ENCODE measurements around the gene FCN1. TPM values are rescaled to one million over a fixed set of nuclear protein-coding genes. Genes with fewer than 3 reads are reported as not detected.

The FCN1 gene
- total and polyA plus RNA-seq, 7 experiments from 2014 or later = 2.1 to 561 (median 8.1) TPM; not detected in 1

DNA sequence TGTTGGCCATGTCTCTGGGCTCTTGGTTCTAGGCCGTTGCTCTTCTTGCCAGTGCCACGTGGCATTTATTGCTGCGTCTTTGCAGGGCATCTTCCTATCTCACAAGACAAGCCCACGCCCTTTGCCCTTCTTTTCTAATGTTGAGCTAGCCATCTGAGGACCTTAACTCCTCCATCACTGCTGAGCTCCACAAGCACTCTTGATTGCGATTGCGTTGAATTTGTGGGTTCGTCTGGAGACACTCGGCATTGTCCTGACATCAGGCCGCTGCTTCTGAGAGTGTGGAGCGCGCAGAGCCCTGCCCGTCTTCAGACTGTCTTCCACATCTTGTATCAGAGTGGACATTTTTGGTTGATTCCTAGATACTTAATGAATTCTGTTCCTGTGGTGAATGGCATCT is 14.5 kb upstream of the FCN1 start:
- no peak for DNase-seq
- intact Hi-C loops (cut with micrococcal nuclease) = no loop called here
- Histone ChIP-seq H3K9me3 (ENCODE audit: control insufficient read depth in 2 of 3, low read length in 3 of 3) (no peaks in the 10 kb centered on the region), H3K4me1 (ENCODE audit: control insufficient read depth in 2 of 2, insufficient read depth in 2 of 2, low read length in 2 of 2) (no peaks in the 10 kb centered on the region), H3K27me3 (ENCODE audit: control insufficient read depth in 2 of 2, insufficient read depth in 2 of 2, low read length in 2 of 2) (no peaks in the 10 kb centered on the region), H3K4me3 (ENCODE audit: low read length) (no peak overlapping the region), H3K27ac (ENCODE audit: low read depth, low read length) (no peak overlapping the region), H3K36me3 (ENCODE audit: control insufficient read depth in 2 of 3, insufficient read depth in 3 of 3, low read length in 3 of 3) (no peaks in the 10 kb centered on the region)
- Mint-ChIP-seq H3K36me3 (no peaks in the 10 kb centered on the region), H3K27ac (no peak overlapping the region), H3K4me3 (no peak overlapping the region), H3K9me3 (peaks cover 0 to 2% (median 0%) of the 10 kb centered on the region in 11 donors), H3K4me1 (peaks cover 0 to 6% (median 0%) of the 10 kb centered on the region in 7 donors), H3K27me3 (peaks cover 0 to 34% (median 23%) of the 10 kb centered on the region in 5 donors)
- POLR2A ChIA-PET = no interaction called here
- no peak for ATAC-seq
- CTCF ChIA-PET = no interaction called here

DNA sequence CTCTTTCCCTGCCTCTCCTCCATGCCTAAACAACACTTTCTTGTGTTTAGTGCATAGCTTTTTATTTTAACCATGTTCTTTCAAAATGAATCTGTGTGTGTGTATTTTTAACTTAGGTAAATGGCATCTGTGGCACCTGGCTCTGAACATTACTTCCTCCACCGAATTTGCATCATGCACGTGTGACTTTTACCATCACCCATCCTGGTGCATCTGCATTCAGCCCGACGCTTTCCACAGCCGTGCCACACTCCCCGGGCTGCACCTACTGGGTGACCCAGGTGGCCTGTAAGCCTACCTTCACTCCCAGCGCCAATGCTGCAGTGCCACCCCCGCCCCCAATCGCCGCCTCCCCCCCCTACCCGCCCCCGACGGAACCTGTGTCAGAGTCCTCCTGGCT is 12.7 kb upstream of the FCN1 start:
- no peak overlapping the region for H3K27ac Mint-ChIP-seq
- no peaks in the 10 kb centered on the region for H3K36me3 ChIP-seq (ENCODE audit: control insufficient read depth in 2 of 3, insufficient read depth in 3 of 3, low read length in 3 of 3)
- H3K27me3 Mint-ChIP-seq = peaks cover 0 to 34% (median 23%) of the 10 kb centered on the region in 5 donors
- ChIA-PET POLR2A (no interaction called here), CTCF (no interaction called here)
- no peak overlapping the region for H3K4me3 Mint-ChIP-seq
- intact Hi-C loops (cut with micrococcal nuclease) = no loop called here
- ATAC-seq = no peak
- H3K4me1 Mint-ChIP-seq = peaks cover 0 to 4% (median 0%) of the 10 kb centered on the region in 7 donors
- H3K9me3 ChIP-seq (ENCODE audit: control insufficient read depth in 2 of 3, low read length in 3 of 3) = no peaks in the 10 kb centered on the region
- H3K27me3 ChIP-seq (ENCODE audit: control insufficient read depth in 2 of 2, insufficient read depth in 2 of 2, low read length in 2 of 2) = no peaks in the 10 kb centered on the region
- H3K4me1 ChIP-seq (ENCODE audit: control insufficient read depth in 2 of 2, insufficient read depth in 2 of 2, low read length in 2 of 2) = no peaks in the 10 kb centered on the region
- peaks cover 0 to 2% (median 0%) of the 10 kb centered on the region in 11 donors for H3K9me3 Mint-ChIP-seq
- no peak overlapping the region for H3K4me3 ChIP-seq (ENCODE audit: low read length)
- H3K36me3 Mint-ChIP-seq = no peaks in the 10 kb centered on the region
- no peak for DNase-seq
- no peak overlapping the region for H3K27ac ChIP-seq (ENCODE audit: low read depth, low read length)

DNA sequence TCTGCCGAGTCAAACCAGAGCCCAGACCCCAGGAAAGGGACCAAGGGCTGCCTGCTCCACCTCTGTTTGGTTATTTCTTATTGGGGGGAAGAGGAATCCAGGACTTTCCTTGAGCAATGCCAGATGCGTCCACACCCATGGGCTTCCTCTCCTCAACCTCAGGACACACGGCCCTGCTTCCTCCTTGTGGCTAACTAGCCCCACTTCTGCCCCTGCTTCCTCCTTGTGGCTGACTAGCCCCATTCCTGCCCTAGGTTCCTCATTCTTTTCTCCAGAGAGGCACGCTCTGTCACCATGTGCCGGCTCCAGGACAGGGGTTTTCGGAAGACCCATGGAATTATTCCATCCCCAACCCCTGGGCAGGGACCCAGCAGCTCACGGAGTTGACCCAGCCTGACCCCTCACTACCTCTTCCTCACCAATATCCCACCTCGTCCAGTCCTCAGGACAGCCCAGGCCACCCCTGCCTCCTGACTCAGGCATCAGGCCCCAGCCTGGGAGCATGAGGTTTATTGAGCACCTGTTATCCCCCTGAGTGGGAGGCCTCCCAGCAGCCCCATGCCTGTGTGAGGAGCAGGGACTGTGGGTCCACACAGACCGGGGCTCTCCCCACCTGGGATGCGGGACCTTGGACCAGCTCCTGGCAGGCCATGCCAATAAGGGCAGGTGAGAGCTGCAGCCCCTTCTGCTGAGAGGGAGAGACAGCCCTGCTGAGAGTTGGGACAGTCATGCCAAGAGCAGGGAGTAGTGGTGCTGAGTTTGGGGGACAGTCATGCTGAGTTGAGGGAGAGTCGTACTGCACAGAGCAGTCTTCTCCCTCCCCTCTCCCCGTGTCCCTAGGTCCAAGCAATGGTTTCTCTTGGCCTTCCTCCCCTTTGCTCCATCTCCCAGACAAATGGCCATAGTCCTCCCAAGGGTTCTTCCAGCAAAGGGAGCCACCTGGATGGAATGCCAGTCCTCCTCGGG is 11.8 kb upstream of the FCN1 start:
- POLR2A ChIA-PET = no interaction called here
- Mint-ChIP-seq H3K9me3 (peaks cover 0 to 2% (median 0%) of the 10 kb centered on the region in 11 donors), H3K36me3 (no peaks in the 10 kb centered on the region), H3K27ac (no peak overlapping the region), H3K4me1 (peaks cover 0 to 4% (median 0%) of the 10 kb centered on the region in 7 donors), H3K4me3 (no peak overlapping the region), H3K27me3 (peaks cover 0 to 34% (median 23%) of the 10 kb centered on the region in 5 donors)
- Histone ChIP-seq H3K9me3 (ENCODE audit: control insufficient read depth in 2 of 3, low read length in 3 of 3) (no peaks in the 10 kb centered on the region), H3K36me3 (ENCODE audit: control insufficient read depth in 2 of 3, insufficient read depth in 3 of 3, low read length in 3 of 3) (no peaks in the 10 kb centered on the region), H3K4me1 (ENCODE audit: control insufficient read depth in 2 of 2, insufficient read depth in 2 of 2, low read length in 2 of 2) (no peaks in the 10 kb centered on the region), H3K27me3 (ENCODE audit: control insufficient read depth in 2 of 2, insufficient read depth in 2 of 2, low read length in 2 of 2) (no peaks in the 10 kb centered on the region), H3K27ac (ENCODE audit: low read depth, low read length) (no peak overlapping the region), H3K4me3 (ENCODE audit: low read length) (no peak overlapping the region)
- intact Hi-C loops (cut with micrococcal nuclease) = no loop called here
- ATAC-seq (peak; percentile 92), DNase-seq (no peak)
- CTCF ChIA-PET = no interaction called here

DNA sequence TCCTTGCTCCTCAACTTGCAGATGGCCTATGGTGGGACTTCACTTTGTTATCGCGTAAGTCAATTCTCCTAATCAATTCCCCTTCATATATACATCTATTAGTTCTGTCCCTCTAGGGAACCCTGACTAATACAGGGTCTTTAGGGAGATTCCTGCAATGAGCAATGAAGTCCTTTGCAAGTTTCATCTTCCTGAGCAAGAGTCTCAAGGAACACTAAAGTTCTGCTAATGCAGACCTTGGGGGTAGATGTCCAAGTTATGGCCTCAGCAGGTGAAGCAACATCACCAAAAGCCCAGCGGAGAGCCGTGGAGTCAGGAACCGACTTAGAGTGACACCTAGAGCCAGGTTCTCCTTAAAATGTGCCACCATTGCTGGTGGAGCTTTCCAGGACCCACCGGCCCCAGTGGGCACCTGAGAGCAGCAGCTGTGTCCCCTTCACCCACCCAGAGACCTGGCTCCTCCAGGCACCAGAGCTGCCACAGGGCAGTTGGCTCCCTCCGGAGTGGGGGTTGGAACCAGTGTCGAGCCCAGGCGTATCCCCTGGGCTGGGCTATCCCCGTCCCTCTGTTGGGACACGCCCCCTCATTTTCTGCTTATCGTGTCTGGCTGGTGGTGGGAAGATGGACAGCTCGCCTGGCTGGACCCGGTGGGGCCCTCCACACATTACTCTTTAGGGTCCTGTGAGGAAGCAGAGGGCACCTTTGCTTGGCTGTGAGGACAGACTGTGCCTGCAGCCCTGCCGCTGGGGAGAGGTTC is 10.9 kb upstream of the FCN1 start:
- H3K4me3 ChIP-seq (ENCODE audit: low read length) = no peak overlapping the region
- H3K9me3 ChIP-seq (ENCODE audit: control insufficient read depth in 2 of 3, low read length in 3 of 3) = no peaks in the 10 kb centered on the region
- ATAC-seq (no peak), DNase-seq (no peak)
- H3K36me3 Mint-ChIP-seq = no peaks in the 10 kb centered on the region
- no peak overlapping the region for H3K27ac Mint-ChIP-seq
- H3K4me1 ChIP-seq (ENCODE audit: control insufficient read depth in 2 of 2, insufficient read depth in 2 of 2, low read length in 2 of 2) = no peaks in the 10 kb centered on the region
- H3K4me3 Mint-ChIP-seq = no peak overlapping the region
- intact Hi-C loops (cut with micrococcal nuclease) = no loop called here
- peaks cover 0 to 2% (median 0%) of the 10 kb centered on the region in 11 donors for H3K9me3 Mint-ChIP-seq
- no peak overlapping the region for H3K27ac ChIP-seq (ENCODE audit: low read depth, low read length)
- peaks cover 0 to 4% (median 0%) of the 10 kb centered on the region in 7 donors for H3K4me1 Mint-ChIP-seq
- ChIA-PET CTCF (no interaction called here), POLR2A (no interaction called here)
- H3K36me3 ChIP-seq (ENCODE audit: control insufficient read depth in 2 of 3, insufficient read depth in 3 of 3, low read length in 3 of 3) = no peaks in the 10 kb centered on the region
- H3K27me3 ChIP-seq (ENCODE audit: control insufficient read depth in 2 of 2, insufficient read depth in 2 of 2, low read length in 2 of 2) = no peaks in the 10 kb centered on the region
- H3K27me3 Mint-ChIP-seq = peaks cover 0 to 29% (median 20%) of the 10 kb centered on the region in 5 donors

DNA sequence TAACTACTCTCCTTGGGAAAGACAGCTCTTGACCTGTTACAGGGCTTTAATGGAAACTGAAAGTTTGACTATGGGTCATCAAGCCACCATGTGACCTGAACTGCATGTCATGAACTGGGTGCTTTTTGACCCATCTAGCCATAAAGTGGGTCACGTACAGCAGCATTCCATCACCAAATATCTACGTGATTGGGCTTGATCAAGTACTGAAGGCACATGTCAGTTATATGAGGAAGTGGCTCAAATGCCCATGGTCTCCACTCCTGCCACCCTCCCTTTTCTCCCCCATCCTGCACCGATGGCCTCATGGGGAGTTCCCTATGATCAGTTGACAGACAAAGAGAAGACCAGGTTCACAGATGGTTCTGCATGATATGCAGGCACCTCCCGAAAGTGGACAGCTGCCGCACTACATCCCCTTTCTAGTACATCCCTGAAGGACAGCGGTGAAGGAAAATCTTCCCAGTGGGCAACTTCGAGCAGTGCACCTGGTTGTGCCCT is 7.3 kb upstream of the FCN1 start:
- peak; percentile 21 for ATAC-seq
- peaks cover 0 to 16% (median 0%) of the 10 kb centered on the region in 5 donors for H3K27me3 Mint-ChIP-seq

DNA sequence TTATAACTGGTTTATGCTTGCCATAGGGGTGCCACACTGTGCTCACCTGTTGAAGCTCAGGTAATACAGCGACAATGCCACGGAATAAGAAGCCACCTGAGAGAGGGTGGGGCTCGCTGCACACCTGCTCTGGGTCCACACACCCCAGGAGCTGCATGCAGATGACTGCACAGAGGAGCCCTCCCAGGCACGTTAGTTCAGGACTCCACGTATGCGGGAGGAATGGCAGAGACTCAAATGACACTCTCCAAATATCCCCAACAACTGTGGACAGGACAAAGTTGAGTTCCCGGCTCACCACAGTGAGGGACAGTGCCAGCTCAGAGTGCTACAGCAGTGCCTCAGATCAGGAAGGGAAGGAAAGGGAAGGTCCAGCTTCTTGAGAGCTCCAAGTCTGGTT is 5.8 kb upstream of the FCN1 start:
- no peak for ATAC-seq
- H3K4me3 Mint-ChIP-seq = no peak overlapping the region
- no peaks in the 10 kb centered on the region for H3K4me1 ChIP-seq (ENCODE audit: control insufficient read depth in 2 of 2, insufficient read depth in 2 of 2, low read length in 2 of 2)

More for the DNA sequence above, 7.3 kb upstream of the FCN1 start:
- ChIA-PET POLR2A (no interaction called here), CTCF (no interaction called here)
- Histone ChIP-seq H3K36me3 (ENCODE audit: control insufficient read depth in 2 of 3, insufficient read depth in 3 of 3, low read length in 3 of 3) (no peaks in the 10 kb centered on the region), H3K4me1 (ENCODE audit: control insufficient read depth in 2 of 2, insufficient read depth in 2 of 2, low read length in 2 of 2) (no peaks in the 10 kb centered on the region), H3K27me3 (ENCODE audit: control insufficient read depth in 2 of 2, insufficient read depth in 2 of 2, low read length in 2 of 2) (no peaks in the 10 kb centered on the region), H3K9me3 (ENCODE audit: control insufficient read depth in 2 of 3, low read length in 3 of 3) (no peaks in the 10 kb centered on the region), H3K27ac (ENCODE audit: low read depth, low read length) (no peak overlapping the region), H3K4me3 (ENCODE audit: low read length) (no peak overlapping the region)
- no peak for DNase-seq
- no peaks in the 10 kb centered on the region for H3K36me3 Mint-ChIP-seq
- H3K4me1 Mint-ChIP-seq = peaks cover 0 to 2% (median 0%) of the 10 kb centered on the region in 7 donors
- intact Hi-C loops (cut with micrococcal nuclease) = no loop called here
- H3K4me3 Mint-ChIP-seq = no peak overlapping the region
- peaks cover 0 to 5% (median 0%) of the 10 kb centered on the region in 11 donors for H3K9me3 Mint-ChIP-seq
- no peak overlapping the region for H3K27ac Mint-ChIP-seq

More for the DNA sequence above, 5.8 kb upstream of the FCN1 start:
- no peaks in the 10 kb centered on the region for H3K36me3 ChIP-seq (ENCODE audit: control insufficient read depth in 2 of 3, insufficient read depth in 3 of 3, low read length in 3 of 3)
- no peaks in the 10 kb centered on the region for H3K9me3 ChIP-seq (ENCODE audit: control insufficient read depth in 2 of 3, low read length in 3 of 3)
- DNase-seq = peak in 1 of 9 donors; percentile 3
- no peak overlapping the region for H3K27ac ChIP-seq (ENCODE audit: low read depth, low read length)
- intact Hi-C loops (cut with micrococcal nuclease) = no loop called here
- H3K27me3 ChIP-seq (ENCODE audit: control insufficient read depth in 2 of 2, insufficient read depth in 2 of 2, low read length in 2 of 2) = no peaks in the 10 kb centered on the region
- H3K27ac Mint-ChIP-seq = no peak overlapping the region
- H3K9me3 Mint-ChIP-seq = peaks cover 3 to 21% (median 6%) of the 10 kb centered on the region in 11 donors
- peaks cover 0 to under 1% (median 0%) of the 10 kb centered on the region in 5 donors for H3K36me3 Mint-ChIP-seq
- CTCF ChIA-PET = no interaction called here
- POLR2A ChIA-PET = no interaction called here
- H3K4me3 ChIP-seq (ENCODE audit: low read length) = no peak overlapping the region
- peaks cover 0 to 3% (median 0%) of the 10 kb centered on the region in 7 donors for H3K4me1 Mint-ChIP-seq
- peaks cover 0 to 7% (median 0%) of the 10 kb centered on the region in 5 donors for H3K27me3 Mint-ChIP-seq
